ENCODE data around the gene DOK5. TPM values are rescaled to one million over a fixed set of nuclear protein-coding genes. Genes with fewer than 3 reads are reported as not detected.
"Not testable (repeated sequence)": the region's sequence is repeated elsewhere in the genome, so short reads cannot be mapped to it uniquely, and the experiment has no call there.

DOK5 gene
- 31.3 TPM for total RNA-seq

- Histone ChIP-seq H3K9me3 (ENCODE audit: control insufficient read depth in 3 of 3, low read length in 3 of 3) (no peaks in the 10 kb centered on the region), H3K4me3 (ENCODE audit: low read length in 3 of 3) (peak within 1 kb of the TSS; percentile 68 to 86 (median 73)), H3K36me3 (ENCODE audit: control insufficient read depth in 3 of 3, insufficient read depth in 3 of 3, low read length in 3 of 3) (no peaks in the 10 kb centered on the region), H3K27ac (ENCODE audit: low read depth, low read length) (peak within 1 kb of the TSS; percentile 87), H3K27me3 (ENCODE audit: control insufficient read depth in 3 of 3, insufficient read depth in 3 of 3, low read length in 3 of 3) (peaks cover 0 to 15% (median 4%) of the 10 kb centered on the region in 3 donors), H3K9ac (ENCODE audit: low read depth in 1 of 3, low read length in 3 of 3) (peak within 1 kb of the TSS; percentile 77 to 86 (median 78)), H3K4me1 (ENCODE audit: control insufficient read depth in 3 of 3, insufficient read depth in 3 of 3, low read length in 3 of 3) (peaks cover 6 to 26% (median 16%) of the 10 kb centered on the region in 3 donors)
Observed at GRCh38 chr20:54475334-54476168, at the start of gene DOK5. Gene DOK5 (plus strand): TSS chr20:54475593. CDS start chr20:54475947, 354 bp downstream.

GRCh38 chr20:54429364-54429763 is 46.0 kb upstream of the DOK5 start:
- H3K27ac ChIP-seq (ENCODE audit: low read depth, low read length): no peak overlapping the region
- H3K36me3 ChIP-seq (ENCODE audit: control insufficient read depth in 3 of 3, insufficient read depth in 3 of 3, low read length in 3 of 3): no peaks in the 10 kb centered on the region
- no peaks in the 10 kb centered on the region for H3K27me3 ChIP-seq (ENCODE audit: control insufficient read depth in 3 of 3, insufficient read depth in 3 of 3, low read length in 3 of 3)
- H3K4me3 ChIP-seq (ENCODE audit: low read length in 3 of 3): no peak overlapping the region
- H3K4me1 ChIP-seq (ENCODE audit: control insufficient read depth in 3 of 3, insufficient read depth in 3 of 3, low read length in 3 of 3): no peaks in the 10 kb centered on the region
- H3K9me3 ChIP-seq (ENCODE audit: control insufficient read depth in 3 of 3, low read length in 3 of 3): no peaks in the 10 kb centered on the region
- no peak overlapping the region for H3K9ac ChIP-seq (ENCODE audit: low read depth in 1 of 3, low read length in 3 of 3)

- no peak overlapping the region for H3K4me3 ChIP-seq (ENCODE audit: low read length in 3 of 3)
- no peak overlapping the region for H3K27ac ChIP-seq (ENCODE audit: low read depth, low read length)
- H3K9ac ChIP-seq (ENCODE audit: low read depth in 1 of 3, low read length in 3 of 3): no peak overlapping the region
- no peaks in the 10 kb centered on the region for H3K9me3 ChIP-seq (ENCODE audit: control insufficient read depth in 3 of 3, low read length in 3 of 3)
- H3K4me1 ChIP-seq (ENCODE audit: control insufficient read depth in 3 of 3, insufficient read depth in 3 of 3, low read length in 3 of 3): no peaks in the 10 kb centered on the region
- no peaks in the 10 kb centered on the region for H3K27me3 ChIP-seq (ENCODE audit: control insufficient read depth in 3 of 3, insufficient read depth in 3 of 3, low read length in 3 of 3)
- H3K36me3 ChIP-seq (ENCODE audit: control insufficient read depth in 3 of 3, insufficient read depth in 3 of 3, low read length in 3 of 3): no peaks in the 10 kb centered on the region
Observed at GRCh38 chr20:54431156-54431944, 44.0 kb upstream of the DOK5 start.

- Histone ChIP-seq H3K27me3 (ENCODE audit: control insufficient read depth in 3 of 3, insufficient read depth in 3 of 3, low read length in 3 of 3) (no peaks in the 10 kb centered on the region), H3K4me3 (ENCODE audit: low read length in 3 of 3) (no peak overlapping the region), H3K27ac (ENCODE audit: low read depth, low read length) (no peak overlapping the region), H3K9me3 (ENCODE audit: control insufficient read depth in 3 of 3, low read length in 3 of 3) (no peaks in the 10 kb centered on the region), H3K9ac (ENCODE audit: low read depth in 1 of 3, low read length in 3 of 3) (no peak overlapping the region), H3K36me3 (ENCODE audit: control insufficient read depth in 3 of 3, insufficient read depth in 3 of 3, low read length in 3 of 3) (no peaks in the 10 kb centered on the region), H3K4me1 (ENCODE audit: control insufficient read depth in 3 of 3, insufficient read depth in 3 of 3, low read length in 3 of 3) (no peaks in the 10 kb centered on the region)
Observed at GRCh38 chr20:54432966-54433365, 42.4 kb upstream of the DOK5 start.

- Histone ChIP-seq H3K27ac (ENCODE audit: low read depth, low read length) (no peak overlapping the region), H3K27me3 (ENCODE audit: control insufficient read depth in 3 of 3, insufficient read depth in 3 of 3, low read length in 3 of 3) (no peaks in the 10 kb centered on the region), H3K4me1 (ENCODE audit: control insufficient read depth in 3 of 3, insufficient read depth in 3 of 3, low read length in 3 of 3) (no peaks in the 10 kb centered on the region), H3K4me3 (ENCODE audit: low read length in 3 of 3) (peak overlapping the region in 1 of 3 donors; percentile 4), H3K9ac (ENCODE audit: low read depth in 1 of 3, low read length in 3 of 3) (no peak overlapping the region), H3K36me3 (ENCODE audit: control insufficient read depth in 3 of 3, insufficient read depth in 3 of 3, low read length in 3 of 3) (no peaks in the 10 kb centered on the region), H3K9me3 (ENCODE audit: control insufficient read depth in 3 of 3, low read length in 3 of 3) (no peaks in the 10 kb centered on the region)
Observed at GRCh38 chr20:54433636-54434035, 41.8 kb upstream of the DOK5 start.

- H3K4me1 ChIP-seq (ENCODE audit: control insufficient read depth in 3 of 3, insufficient read depth in 3 of 3, low read length in 3 of 3): no peaks in the 10 kb centered on the region
- H3K9me3 ChIP-seq (ENCODE audit: control insufficient read depth in 3 of 3, low read length in 3 of 3): no peaks in the 10 kb centered on the region
- H3K9ac ChIP-seq (ENCODE audit: low read depth in 1 of 3, low read length in 3 of 3): no peak overlapping the region
- no peaks in the 10 kb centered on the region for H3K36me3 ChIP-seq (ENCODE audit: control insufficient read depth in 3 of 3, insufficient read depth in 3 of 3, low read length in 3 of 3)
- no peaks in the 10 kb centered on the region for H3K27me3 ChIP-seq (ENCODE audit: control insufficient read depth in 3 of 3, insufficient read depth in 3 of 3, low read length in 3 of 3)
- no peak overlapping the region for H3K27ac ChIP-seq (ENCODE audit: low read depth, low read length)
- H3K4me3 ChIP-seq (ENCODE audit: low read length in 3 of 3): no peak overlapping the region
Observed at GRCh38 chr20:54434196-54434595, 41.2 kb upstream of the DOK5 start.

GRCh38 chr20:54435015-54435414 is 40.4 kb upstream of the DOK5 start:
- Histone ChIP-seq H3K27me3 (ENCODE audit: control insufficient read depth in 3 of 3, insufficient read depth in 3 of 3, low read length in 3 of 3) (no peaks in the 10 kb centered on the region), H3K4me3 (ENCODE audit: low read length in 3 of 3) (no peak overlapping the region), H3K36me3 (ENCODE audit: control insufficient read depth in 3 of 3, insufficient read depth in 3 of 3, low read length in 3 of 3) (no peaks in the 10 kb centered on the region), H3K27ac (ENCODE audit: low read depth, low read length) (no peak overlapping the region), H3K9ac (ENCODE audit: low read depth in 1 of 3, low read length in 3 of 3) (no peak overlapping the region), H3K4me1 (ENCODE audit: control insufficient read depth in 3 of 3, insufficient read depth in 3 of 3, low read length in 3 of 3) (no peaks in the 10 kb centered on the region), H3K9me3 (ENCODE audit: control insufficient read depth in 3 of 3, low read length in 3 of 3) (no peaks in the 10 kb centered on the region)

- not testable (repeated sequence) for H3K27ac ChIP-seq (ENCODE audit: low read depth, low read length)
Observed at GRCh38 chr20:54436410-54436809, 39.0 kb upstream of the DOK5 start.

GRCh38 chr20:54438166-54438565 is 37.2 kb upstream of the DOK5 start:
- Histone ChIP-seq H3K9ac (ENCODE audit: low read depth in 1 of 3, low read length in 3 of 3) (no peak overlapping the region), H3K4me3 (ENCODE audit: low read length in 3 of 3) (no peak overlapping the region), H3K27me3 (ENCODE audit: control insufficient read depth in 3 of 3, insufficient read depth in 3 of 3, low read length in 3 of 3) (no peaks in the 10 kb centered on the region), H3K27ac (ENCODE audit: low read depth, low read length) (no peak overlapping the region), H3K36me3 (ENCODE audit: control insufficient read depth in 3 of 3, insufficient read depth in 3 of 3, low read length in 3 of 3) (no peaks in the 10 kb centered on the region), H3K9me3 (ENCODE audit: control insufficient read depth in 3 of 3, low read length in 3 of 3) (peaks cover 0 to 3% (median 0%) of the 10 kb centered on the region in 3 donors), H3K4me1 (ENCODE audit: control insufficient read depth in 3 of 3, insufficient read depth in 3 of 3, low read length in 3 of 3) (no peaks in the 10 kb centered on the region)

More at GRCh38 chr20:54436410-54436809, 39.0 kb upstream of the DOK5 start:
- not testable (repeated sequence) for H3K4me3 ChIP-seq (ENCODE audit: low read length in 3 of 3); H3K36me3 ChIP-seq (ENCODE audit: control insufficient read depth in 3 of 3, insufficient read depth in 3 of 3, low read length in 3 of 3); H3K27me3 ChIP-seq (ENCODE audit: control insufficient read depth in 3 of 3, insufficient read depth in 3 of 3, low read length in 3 of 3); H3K9ac ChIP-seq (ENCODE audit: low read depth in 1 of 3, low read length in 3 of 3); H3K9me3 ChIP-seq (ENCODE audit: control insufficient read depth in 3 of 3, low read length in 3 of 3); H3K4me1 ChIP-seq (ENCODE audit: control insufficient read depth in 3 of 3, insufficient read depth in 3 of 3, low read length in 3 of 3)

- H3K9ac ChIP-seq (ENCODE audit: low read depth in 1 of 3, low read length in 3 of 3): no peak overlapping the region
Observed at GRCh38 chr20:54450207-54450606, 25.2 kb upstream of the DOK5 start.

More at GRCh38 chr20:54450207-54450606, 25.2 kb upstream of the DOK5 start:
- no peak overlapping the region for H3K27ac ChIP-seq (ENCODE audit: low read depth, low read length)
- no peaks in the 10 kb centered on the region for H3K27me3 ChIP-seq (ENCODE audit: control insufficient read depth in 3 of 3, insufficient read depth in 3 of 3, low read length in 3 of 3)
- H3K4me1 ChIP-seq (ENCODE audit: control insufficient read depth in 3 of 3, insufficient read depth in 3 of 3, low read length in 3 of 3): no peaks in the 10 kb centered on the region
- H3K9me3 ChIP-seq (ENCODE audit: control insufficient read depth in 3 of 3, low read length in 3 of 3): no peaks in the 10 kb centered on the region
- H3K4me3 ChIP-seq (ENCODE audit: low read length in 3 of 3): no peak overlapping the region
- H3K36me3 ChIP-seq (ENCODE audit: control insufficient read depth in 3 of 3, insufficient read depth in 3 of 3, low read length in 3 of 3): no peaks in the 10 kb centered on the region
